HG02571 (cell line): Measurements from ENCODE around the gene E4F1.

Experiments used
- ATAC-seq: cut with Tn5 transposase; IDR thresholded peaks from one replicate; pipeline ENCODE4 v1.9.1; 2021; ENCODE audit warnings: mild to moderate bottlenecking, moderate library complexity; ENCODE audit not compliant: unreplicated experiment

E4F1 gene

DNA sequence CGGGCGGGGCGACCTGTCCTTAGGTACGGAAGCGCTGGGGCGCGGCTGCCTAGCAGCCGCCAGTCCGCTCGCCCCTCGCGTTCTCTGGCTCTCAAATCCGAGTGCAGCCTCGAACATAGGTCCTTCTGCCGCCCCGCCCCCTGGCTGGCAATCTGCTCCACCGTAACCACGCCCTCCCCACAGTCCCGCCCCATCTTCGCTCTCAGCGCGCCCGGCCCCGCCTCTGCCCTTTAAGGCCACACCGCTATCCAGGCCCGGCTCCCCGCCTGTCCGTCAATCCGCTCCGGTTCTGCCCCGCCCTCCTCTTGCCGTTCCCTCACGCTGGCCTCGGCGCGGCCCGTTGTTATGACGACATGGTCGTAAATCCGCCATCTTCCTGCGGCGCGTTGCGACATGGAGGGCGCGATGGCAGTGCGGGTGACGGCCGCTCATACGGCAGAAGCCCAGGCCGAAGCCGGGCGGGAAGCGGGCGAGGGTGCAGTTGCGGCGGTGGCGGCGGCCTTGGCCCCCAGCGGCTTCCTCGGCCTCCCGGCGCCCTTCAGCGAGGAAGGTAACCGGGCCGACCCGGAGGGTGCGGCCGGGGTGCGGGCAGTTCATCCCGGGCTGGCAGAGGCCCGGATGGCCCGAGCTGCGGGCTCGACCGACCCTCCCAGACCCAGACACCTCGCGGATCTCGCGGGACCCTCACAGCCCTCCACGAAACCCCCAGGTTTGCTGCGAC is at the start of gene E4F1:
Gene E4F1, plus strand, starts transcription at position 371 of the 721 bp plus-strand sequence. Its CDS starts 23 bp downstream, at position 394.
- ATAC-seq = peak; percentile 94

- ATAC-seq = no peak
These were observed 49.5 kb upstream of the E4F1 start for GRCh38 chr16:2173916-2174315.

- ATAC-seq = no peak
These were observed 48.8 kb upstream of the E4F1 start for GRCh38 chr16:2174396-2175131.

- ATAC-seq = no peak
These were observed 47.9 kb upstream of the E4F1 start for GRCh38 chr16:2175454-2175853.

DNA sequence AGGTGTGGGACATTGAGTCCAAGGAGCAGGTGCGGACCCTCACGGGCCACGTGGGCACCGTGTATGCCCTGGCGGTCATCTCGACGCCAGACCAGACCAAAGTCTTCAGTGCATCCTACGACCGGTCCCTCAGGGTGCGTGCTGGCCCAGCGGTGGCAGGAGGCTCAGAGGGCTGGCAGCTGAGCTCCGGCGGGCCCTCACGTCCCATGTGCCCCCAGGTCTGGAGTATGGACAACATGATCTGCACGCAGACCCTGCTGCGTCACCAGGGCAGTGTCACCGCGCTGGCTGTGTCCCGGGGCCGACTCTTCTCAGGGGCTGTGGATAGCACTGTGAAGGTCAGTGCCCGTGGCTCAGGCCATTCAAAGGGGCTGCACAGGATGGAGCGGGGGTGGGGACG is 47.3 kb upstream of the E4F1 start:
- ATAC-seq = no peak

DNA sequence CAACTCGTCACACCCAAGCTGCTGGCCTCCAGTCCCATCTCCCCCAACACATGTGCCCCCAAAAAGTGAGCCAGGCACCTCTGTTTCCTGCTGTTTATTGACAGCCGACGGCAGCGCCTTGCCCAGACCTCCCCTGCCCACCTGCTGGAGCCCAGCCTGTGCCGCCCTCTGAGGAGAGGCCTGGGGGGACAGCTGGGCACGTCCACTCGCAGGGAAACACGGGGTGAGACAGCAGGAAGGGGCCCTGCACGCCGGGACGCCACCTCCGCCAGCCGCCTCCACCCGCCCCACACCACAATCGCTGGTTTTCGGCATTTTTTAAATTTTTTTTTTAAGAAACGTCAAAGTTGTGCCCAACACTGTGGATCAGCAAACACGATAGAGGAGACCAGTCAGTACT is 46.3 kb upstream of the E4F1 start:
- no peak for ATAC-seq

GRCh38 chr16:2177561-2177960 is 45.8 kb upstream of the E4F1 start:
- ATAC-seq = no peak

GRCh38 chr16:2178321-2179106 is 44.9 kb upstream of the E4F1 start:
- ATAC-seq = no peak

DNA sequence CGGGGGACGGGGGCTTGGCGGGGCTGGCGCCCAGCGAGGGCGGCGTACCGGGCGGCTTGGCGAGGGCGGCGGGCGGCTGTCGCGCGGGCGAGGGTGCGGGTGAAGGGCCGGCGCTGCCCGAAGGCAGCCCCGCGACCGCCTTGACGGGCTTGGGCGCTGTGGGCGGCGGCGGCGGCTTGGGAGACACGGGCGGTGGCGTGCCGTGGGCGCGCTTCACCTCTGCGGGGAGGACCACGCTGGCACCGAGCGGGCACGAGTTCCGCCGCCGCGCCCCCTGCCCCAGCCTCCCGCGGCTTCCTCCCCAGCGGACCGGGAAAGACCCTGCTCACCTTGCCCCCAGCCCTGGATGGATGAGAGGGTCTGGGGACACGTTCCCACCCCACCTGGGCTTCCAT is 44.3 kb upstream of the E4F1 start:
- ATAC-seq = no peak

GRCh38 chr16:2179576-2179975 is 43.8 kb upstream of the E4F1 start:
- no peak for ATAC-seq

- ATAC-seq = no peak
These were observed 42.9 kb upstream of the E4F1 start for GRCh38 chr16:2180461-2180860.

- ATAC-seq = no peak
These were observed 42.1 kb upstream of the E4F1 start for GRCh38 chr16:2180962-2181923.

DNA sequence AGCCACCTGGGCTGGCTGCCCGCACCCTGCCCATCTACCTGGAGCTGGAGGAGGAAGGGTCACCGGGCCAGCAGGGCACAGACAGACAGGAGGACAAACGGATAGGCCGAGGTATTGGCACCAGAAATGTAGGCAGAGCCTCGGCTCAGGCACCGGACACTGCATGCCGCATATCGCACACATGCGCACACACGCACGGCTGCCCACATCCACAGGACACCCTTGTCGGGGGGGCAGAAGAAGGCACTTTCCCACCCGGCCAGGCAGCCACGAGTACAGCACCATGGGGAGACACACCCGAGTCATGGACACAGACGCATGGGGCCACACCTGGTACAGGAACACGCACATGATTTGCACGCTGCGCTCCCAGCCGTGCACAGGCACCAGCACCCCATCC is 41.4 kb upstream of the E4F1 start:
- ATAC-seq = no peak

DNA sequence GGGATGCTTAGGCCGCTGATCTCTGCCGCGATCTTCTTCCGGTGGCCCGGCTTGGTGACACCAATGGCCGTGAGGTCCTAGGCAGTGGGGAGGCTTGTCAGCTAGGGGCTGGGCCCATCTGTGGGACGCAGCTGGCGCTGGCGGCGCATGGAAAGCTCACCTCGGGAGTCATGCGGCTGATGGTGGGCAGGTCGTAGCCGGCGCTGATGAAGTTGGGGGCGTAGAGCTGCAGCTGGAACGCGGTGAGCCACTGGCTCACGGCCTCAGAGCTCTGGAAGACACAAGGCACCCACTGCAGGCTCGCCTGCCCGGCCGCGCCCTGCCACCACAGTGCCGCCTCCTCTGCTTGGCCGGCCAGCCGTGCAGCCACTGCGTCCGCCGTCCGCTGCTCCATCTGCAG is 39.7 kb upstream of the E4F1 start:
- no peak for ATAC-seq

DNA sequence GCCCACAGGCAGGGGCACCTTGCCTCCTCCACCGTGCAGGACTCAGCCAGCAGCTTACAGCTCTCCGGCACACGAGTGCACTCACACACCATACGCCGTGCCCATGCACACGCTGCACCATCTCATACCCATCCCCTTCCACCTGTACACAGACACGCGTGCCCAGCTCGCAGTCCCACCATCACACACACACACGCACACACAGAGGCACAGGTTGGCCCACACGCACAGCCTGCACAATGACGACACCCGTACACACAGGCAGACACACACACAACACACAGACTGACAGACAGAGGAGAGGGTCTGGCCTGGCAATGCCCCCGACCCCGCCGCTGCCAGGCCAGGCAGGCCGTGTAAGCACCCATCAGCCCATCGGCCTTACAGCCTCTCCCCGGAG is 39.0 kb upstream of the E4F1 start:
- no peak for ATAC-seq

DNA sequence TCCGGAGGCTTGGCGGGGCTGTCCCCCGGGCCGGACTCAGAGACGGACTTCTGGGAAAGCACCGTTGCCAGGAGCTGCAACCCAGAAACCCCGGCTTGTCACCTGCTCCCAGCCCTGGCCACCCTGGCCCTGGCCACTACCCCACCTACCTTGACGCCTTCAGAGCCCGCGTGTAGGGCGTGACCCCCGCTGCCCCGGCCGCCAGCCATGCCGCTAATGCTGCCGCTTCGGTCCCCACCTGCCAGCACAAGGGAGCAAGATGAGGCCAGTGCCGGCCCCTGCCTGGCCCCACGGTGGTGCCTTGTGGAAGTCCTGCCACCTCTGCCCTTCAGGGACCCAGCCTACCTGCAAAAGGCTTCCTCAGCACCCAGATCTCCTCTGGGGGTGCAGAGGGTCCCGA is 38.4 kb upstream of the E4F1 start:
- ATAC-seq = no peak

DNA sequence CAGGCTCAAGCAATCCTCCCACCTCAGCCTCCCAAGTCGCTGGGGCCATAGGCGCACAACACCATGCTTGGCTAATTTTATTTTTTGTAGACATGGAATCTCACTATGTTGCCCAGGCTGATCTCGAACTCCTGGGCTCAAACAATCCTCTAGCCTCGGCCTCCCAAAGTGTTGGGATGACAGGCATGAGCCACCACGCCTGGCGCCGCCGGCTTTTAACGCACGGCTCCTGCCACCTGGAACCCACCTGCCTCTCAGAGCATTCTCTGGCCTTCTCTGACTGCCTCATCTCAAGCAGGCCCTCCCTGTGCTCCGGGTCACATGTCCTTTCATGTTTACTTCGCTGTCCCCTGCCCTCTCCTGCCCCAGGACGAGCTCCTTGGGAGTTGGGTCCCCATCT is 37.3 kb upstream of the E4F1 start:
- no peak for ATAC-seq

GRCh38 chr16:2186505-2186904 is 36.9 kb upstream of the E4F1 start:
- no peak for ATAC-seq

GRCh38 chr16:2187212-2187611 is 36.2 kb upstream of the E4F1 start:
- ATAC-seq = no peak

DNA sequence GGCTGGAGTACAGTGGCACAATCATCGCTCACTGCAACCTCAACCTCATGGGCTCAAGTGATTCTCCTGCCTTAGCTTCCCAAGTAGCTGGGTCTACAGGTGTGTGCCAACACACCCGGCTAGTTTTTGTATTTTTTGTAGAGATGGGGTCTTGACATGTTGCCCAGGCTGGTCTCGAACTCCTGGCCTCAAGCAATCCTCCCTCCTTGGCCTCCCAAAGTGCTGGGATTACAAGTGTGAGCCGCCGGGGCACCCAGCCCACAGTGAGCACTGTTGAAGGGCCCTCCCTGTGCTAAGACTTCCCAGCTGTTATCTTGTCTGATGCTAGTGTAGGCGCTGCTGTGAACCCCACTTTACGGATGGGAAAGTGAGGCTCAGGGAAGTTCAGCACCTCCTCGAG is 35.0 kb upstream of the E4F1 start:
- ATAC-seq = no peak
